Activated B cell treated with CpG ODN at 0.5 μM for 24 hours (primary cell): ENCODE measurements around the gene IREB2. TPM values are rescaled to one million over a fixed set of nuclear protein-coding genes. Genes with fewer than 3 reads are reported as not detected.

Experiments
- ATAC-seq: fragments of 200-7000 bp; cut with Tn5 transposase; one replicate; pipeline ENCODE4 v1.10.0; 2021; ENCODE audit warnings: low read depth, mild to moderate bottlenecking, moderate library complexity
- CTCF ChIA-PET: fragments of 350-600 bp; sonication (Branson Sonifier 250); formaldehyde crosslinking; loops from one replicate; lab custom pipeline; 2021; ENCODE audit warnings: antibody characterized with exemption; lab: Charles Lee
- POLR2A ChIA-PET: fragments of 350-600 bp; sonication (Branson Sonifier 250); formaldehyde crosslinking; loops from one replicate; lab custom pipeline; 2021; ENCODE audit warnings: antibody characterized with exemption; lab: Charles Lee
- DNase-seq: peaks from one replicate; pipeline ENCODE4 v3.0.0; 2022
- H3K27ac Mint-ChIP-seq: one replicate; pipeline ENCODE4 v1.8.0; 2020; ENCODE audit warnings: mixed read lengths
- H3K27me3 Mint-ChIP-seq: one replicate; pipeline ENCODE4 v1.8.0; 2021; ENCODE audit warnings: mixed read lengths
- H3K36me3 Mint-ChIP-seq: one replicate; pipeline ENCODE4 v1.8.0; 2021; ENCODE audit warnings: low read depth, mixed read lengths
- H3K4me1 Mint-ChIP-seq: one replicate; pipeline ENCODE4 v1.8.0; 2021; ENCODE audit warnings: mixed read lengths
- H3K4me3 Mint-ChIP-seq: one replicate; pipeline ENCODE4 v1.8.0; 2020; ENCODE audit warnings: mild to moderate bottlenecking, mixed read lengths
- H3K9me3 Mint-ChIP-seq: one replicate; pipeline ENCODE4 v1.8.0; 2020; ENCODE audit warnings: mixed read lengths
- CTCF ChIP-seq: fragments of 200-600 bp; IDR thresholded peaks from one replicate; pipeline ENCODE4 v1.8.0; 2022; ENCODE audit warnings: antibody characterized with exemption, mild to moderate bottlenecking
- intact Hi-C: fragments of 100-400 bp; cut with micrococcal nuclease; formaldehyde crosslinking; loops from one replicate; pipeline ENCODE4 v1.15.1; 2024
- total RNA-seq: library from RNA; stranded (reverse); gene quantifications from 2 replicates; pipeline ENCODE4 v1.2.3, GENCODE V29; 2022

The IREB2 gene
- total RNA-seq, 1 donor from 2014 or later, result 75.9 TPM

GRCh38 chr15:78405336-78405924, 32.6 kb upstream of the IREB2 start:
- ChIA-PET POLR2A (no interaction called here), CTCF (no interaction called here)
- intact Hi-C loops, result no loop called here
- Mint-ChIP-seq H3K4me1 (no peaks in the 10 kb centered on the region), H3K27ac (no peak overlapping the region), H3K27me3 (peaks cover 7% of the 10 kb centered on the region), H3K4me3 (no peak overlapping the region), H3K9me3 (no peaks in the 10 kb centered on the region), H3K36me3 (no peaks in the 10 kb centered on the region)
- DNase-seq, result no peak
- no peak for TF ChIP-seq CTCF
- no peak for ATAC-seq

- H3K4me1 Mint-ChIP-seq, result no peaks in the 10 kb centered on the region
- peaks cover 9% of the 10 kb centered on the region for H3K27me3 Mint-ChIP-seq
- CTCF ChIA-PET, result no interaction called here
- no peak overlapping the region for H3K4me3 Mint-ChIP-seq
- no peak for TF ChIP-seq CTCF
- ATAC-seq, result no peak
- no peaks in the 10 kb centered on the region for H3K36me3 Mint-ChIP-seq
- no peak for DNase-seq
- POLR2A ChIA-PET, result no interaction called here
- intact Hi-C loops, result no loop called here
- no peaks in the 10 kb centered on the region for H3K9me3 Mint-ChIP-seq
- no peak overlapping the region for H3K27ac Mint-ChIP-seq
Measured at GRCh38 chr15:78406016-78406585, 31.9 kb upstream of the IREB2 start.

GRCh38 chr15:78407608-78408354, 30.2 kb upstream of the IREB2 start:
- Mint-ChIP-seq H3K4me1 (no peaks in the 10 kb centered on the region), H3K9me3 (no peaks in the 10 kb centered on the region), H3K27ac (no peak overlapping the region), H3K4me3 (no peak overlapping the region), H3K27me3 (peaks cover 6% of the 10 kb centered on the region), H3K36me3 (no peaks in the 10 kb centered on the region)
- ChIA-PET CTCF (no interaction called here), POLR2A (no interaction called here)
- intact Hi-C loops, result no loop called here
- no peak for DNase-seq
- TF ChIP-seq CTCF, result no peak
- ATAC-seq, result no peak

- TF ChIP-seq CTCF, result no peak
Measured at GRCh38 chr15:78408355-78408640, 29.7 kb upstream of the IREB2 start.

GRCh38 chr15:78408961-78409360, 29.1 kb upstream of the IREB2 start:
- Mint-ChIP-seq H3K9me3 (no peaks in the 10 kb centered on the region), H3K36me3 (no peaks in the 10 kb centered on the region), H3K27ac (no peak overlapping the region), H3K4me3 (no peak overlapping the region), H3K4me1 (no peaks in the 10 kb centered on the region), H3K27me3 (peaks cover 6% of the 10 kb centered on the region)
- no peak for DNase-seq
- ATAC-seq, result no peak
- intact Hi-C loops, result no loop called here
- ChIA-PET POLR2A (no interaction called here), CTCF (no interaction called here)
- TF ChIP-seq CTCF, result no peak

More at GRCh38 chr15:78408355-78408640, 29.7 kb upstream of the IREB2 start:
- no peak overlapping the region for H3K27ac Mint-ChIP-seq
- ChIA-PET CTCF (no interaction called here), POLR2A (no interaction called here)
- H3K36me3 Mint-ChIP-seq, result no peaks in the 10 kb centered on the region
- H3K9me3 Mint-ChIP-seq, result no peaks in the 10 kb centered on the region
- DNase-seq (no peak), ATAC-seq (no peak)
- no peaks in the 10 kb centered on the region for H3K4me1 Mint-ChIP-seq
- no peak overlapping the region for H3K4me3 Mint-ChIP-seq
- intact Hi-C loops, result no loop called here
- H3K27me3 Mint-ChIP-seq, result peaks cover 6% of the 10 kb centered on the region
